Adrenal gland (tissue), 19 donors: ENCODE results near the gene PTGES3L. TPM values are rescaled to one million over a fixed set of nuclear protein-coding genes. Genes with fewer than 3 reads are reported as not detected.
A peak's percentile ranks its signal among the peaks of the same experiment; 100 is the strongest.

Experiments
- DNase-seq, 7 donors: peaks; one replicate each; pipeline ENCODE4 v3.0.0-alpha.2; 2019 to 2020
- H3K27ac ChIP-seq, 5 donors: fragments of 200-600 bp; sonication (generic) in 4 of 5; 1 replicate in 3 of 5; 2 replicates in 2 of 5; pipeline versions ENCODE4 v1.5.1 to v1.8.0; 2016 to 2020; ENCODE audit warnings: mild to moderate bottlenecking in 1 of 5
- H3K27me3 ChIP-seq: fragments of 200-600 bp; 2 replicates; pipeline ENCODE4 v1.8.0; 2021
- H3K36me3 ChIP-seq, 2 donors: fragments of 200-600 bp; replicated peaks in 1 of 2; 1 replicate in 1 of 2; 2 replicates in 1 of 2; pipeline versions ENCODE4 v1.5.1 to v1.8.0; 2018 to 2022
- H3K4me1 ChIP-seq, 2 donors: fragments of 200-600 bp; replicated peaks in 1 of 2; 1 replicate in 1 of 2; 2 replicates in 1 of 2; pipeline versions ENCODE4 v1.5.1 to v1.8.0; 2018 to 2021
- H3K4me3 ChIP-seq, 4 donors: fragments of 200-600 bp; sonication (generic) in 3 of 4; one replicate each; pipeline ENCODE4 v1.5.1; 2016 to 2018
- H3K9me3 ChIP-seq, 3 donors: fragments of 200-600 bp; sonication (generic) in 1 of 3; replicated peaks in 1 of 3; 1 replicate in 2 of 3; 2 replicates in 1 of 3; pipeline versions ENCODE4 v1.5.1 to v1.8.0; 2016 to 2021
- CTCF ChIP-seq, 6 experiments: fragments of 450-650 bp in 4 of 6; fragments of 200-600 bp in 2 of 6; sonication (generic) in 1 of 6; IDR thresholded peaks; 1 replicate in 5 of 6; 2 replicates in 1 of 6; pipeline versions ENCODE4 v1.5.1 to v1.8.0; 2016 to 2021; ENCODE audit warnings: antibody characterized with exemption in 6 of 6, mild to moderate bottlenecking in 2 of 6, moderate library complexity in 1 of 6
- POLR2A ChIP-seq, 2 donors: fragments of 450-650 bp; IDR thresholded peaks; one replicate each; pipeline ENCODE4 v1.6.1; 2017; ENCODE audit warnings: antibody characterized with exemption in 2 of 2, mild to moderate bottlenecking in 2 of 2, moderate library complexity in 1 of 2
- WGBS, 4 donors: extraction: QIAGEN DNeasy Blood & Tissue Kit in 2 of 4; methylation state at CpG; one replicate each; pipeline versions ENCODE4 v1.1.5 to v1.1.7; 2013 to 2017; 5-methylcytosine and 5-hydroxymethylcytosine counted together
- intact Hi-C, 2 donors: fragments of 100-400 bp; cut with DNase I; formaldehyde crosslinking; loops; one replicate each; pipeline versions ENCODE4 v1.14.1 to v1.15.0; 2022 to 2023
- long read RNA-seq, 10 donors: library from polyadenylated mRNA in 3 of 10; unstranded in 2 of 10; stranded (forward) in 1 of 10; transcript quantifications; one replicate each; pipeline ENCODE4 v2.0.0 and lab custom pipeline, GENCODE V29; 2021 to 2026
- polyA plus RNA-seq, 3 donors: library from polyadenylated mRNA; stranded (reverse); fragments of 200-250 nt in 2 of 3; fragments of 350-450 nt in 1 of 3; fragmentation: Illumina TruSeq in 1 of 3; extraction: RNeasy Lipid Tissue Mini Kit (QIAGEN cat#74804) in 1 of 3; gene quantifications; one replicate each; pipeline ENCODE4 v1.2.3, GENCODE V29; 2013 to 2014
- total RNA-seq, 9 donors: library from RNA; depleted of rRNA in 4 of 9; stranded (reverse); fragments of >200 nt in 4 of 9; fragments of 120-200 nt in 1 of 9; fragmentation: NEBNext Ultra II Directional in 1 of 9; extraction: Animal tissue kit (Norgen Biotek cat#: 25700) in 1 of 9; gene quantifications; one replicate each; pipeline versions ENCODE4 v1.1.0 to v1.2.4, GENCODE V29; 2013 to 2023
- donor health status: healthy with polysubstance abuse.
- donor health status: Bipolar disorder and iron deficiency.
- donor health status: DM: yes; HTN: yes; CAD: no.
- donor health status: DM: no; HTN: no; CAD: no.
- donor health status: DM: no; HTN: no; CAD: no.
- donor health status: DM: yes; HTN: yes; CAD: no.

PTGES3L gene
- under 1 TPM in 3 of 9 donors, not detected in 6; 0.18 to 0.67 (median 0.28) TPM for total RNA-seq
- polyA plus RNA-seq, result under 1 TPM; 0.61 to 0.72 (median 0.62) TPM
- long read RNA-seq, donor 1, result 0 reads
- long read RNA-seq, donor 2, result 0 reads
- long read RNA-seq, donor 3, result 0 reads
- long read RNA-seq, donor 4, result 0 reads
- long read RNA-seq, donor 5, result 0 reads
- long read RNA-seq, donor 6, result 0 reads
- long read RNA-seq, donor 7, result 0 reads
- long read RNA-seq, donor 8, result 0 reads
- long read RNA-seq, donor 9, result 0 reads
- long read RNA-seq, donor 10, result 0 reads

GRCh38 chr17:42979511-42980273, at the start of gene PTGES3L:
Gene PTGES3L, minus strand, starts transcription at chr17:42980080. Its CDS starts 27 bp downstream, at chr17:42980053.
- intact Hi-C loops, result no loop called here
- Histone ChIP-seq H3K9me3 (no peaks in the 10 kb centered on the region), H3K36me3 (no peaks in the 10 kb centered on the region), H3K4me1 (peaks cover 12 to 31% of the 10 kb centered on the region in 2 donors), H3K27me3 (no peaks in the 10 kb centered on the region), H3K27ac (peak within 1 kb of the TSS in 4 of 5 donors; percentile 65 to 93 (median 80)), H3K4me3 (peak within 1 kb of the TSS; percentile 87 to 99 (median 93))
- TF ChIP-seq CTCF (IDR thresholded peaks at IDR 0.05) (no peak), POLR2A (IDR thresholded peaks at IDR 0.05) (no peak)
- peak in 2 of 7 donors; percentile 28 to 35 for DNase-seq
- 39 to 67% (median 42%) methylated on average over 13 to 21 of the region's 21 CpGs for WGBS, 4 donors

- Histone ChIP-seq H3K9me3 (no peaks in the 10 kb centered on the region), H3K27me3 (no peaks in the 10 kb centered on the region), H3K27ac (no peak overlapping the region), H3K36me3 (no peaks in the 10 kb centered on the region), H3K4me3 (no peak overlapping the region), H3K4me1 (peaks cover 0 to 6% of the 10 kb centered on the region in 2 donors)
- intact Hi-C loops, result loop anchor here (10.0 kb wide), 2 partner anchors 56 to 286 kb away; no protein-coding TSS in a partner anchor
- WGBS, 4 donors, result 77 to 89% (median 84%) methylated on average over 17 of the region's 17 CpGs
- TF ChIP-seq CTCF (IDR thresholded peaks at IDR 0.05) (no peak), POLR2A (IDR thresholded peaks at IDR 0.05) (no peak)
- no peak for DNase-seq
These were observed 48.5 kb upstream of the PTGES3L start for GRCh38 chr17:43028221-43028861.

GRCh38 chr17:43027091-43028032, 47.5 kb upstream of the PTGES3L start:
- 80 to 89% (median 84%) methylated on average over 8 to 9 of the region's 9 CpGs for WGBS, 4 donors
- no peaks in the 10 kb centered on the region for H3K36me3 ChIP-seq
- no peaks in the 10 kb centered on the region for H3K27me3 ChIP-seq
- intact Hi-C loops, result loop anchor here (10.0 kb wide), 2 partner anchors 57 to 287 kb away; no protein-coding TSS in a partner anchor
- peaks cover 0 to 10% of the 10 kb centered on the region in 2 donors for H3K4me1 ChIP-seq
- H3K27ac ChIP-seq, result no peak overlapping the region
- DNase-seq, result peak in 1 of 7 donors; percentile 16
- TF ChIP-seq POLR2A (IDR thresholded peaks at IDR 0.05), result no peak
- no peak for TF ChIP-seq CTCF (IDR thresholded peaks at IDR 0.05)
- H3K4me3 ChIP-seq, result no peak overlapping the region
- H3K9me3 ChIP-seq, result no peaks in the 10 kb centered on the region
